PFSK-1 (cell line): ENCODE results near the gene CHST3.

Source experiments
- FOXP2 ChIP-seq: optimal IDR thresholded peaks from 2 replicates; pipeline ENCODE3; 2011; ENCODE audit warnings: borderline replicate concordance, control low read depth, inconsistent platforms; ENCODE audit not compliant: insufficient read depth; ENCODE audit errors: extremely low read length, extremely low read depth
- POLR2AphosphoS5 ChIP-seq: IDR thresholded peaks from 2 replicates; pipeline ENCODE4 v1.6.1; 2012; ENCODE audit warnings: low read depth, mild to moderate bottlenecking, control low read depth, low read length, moderate library complexity
- SIN3A ChIP-seq: IDR thresholded peaks from 2 replicates; pipeline ENCODE4 v1.6.1; 2012; ENCODE audit warnings: mild to moderate bottlenecking, low read length, moderate library complexity, borderline replicate concordance; ENCODE audit not compliant: insufficient read depth
- TAF1 ChIP-seq: IDR thresholded peaks from 2 replicates; pipeline ENCODE4 v1.6.1; 2012; ENCODE audit warnings: low read length, control low read depth, borderline replicate concordance; ENCODE audit not compliant: insufficient read depth
- TF ChIP-seq, protein P1 (sequence below), 2 experiments: IDR thresholded peaks; 2 replicates each; pipeline versions ENCODE4 v1.6.1 to v1.8.0; 2011 to 2012; ENCODE audit warnings: low read depth in 2 of 2, low read length in 2 of 2, control low read depth in 1 of 2, inconsistent platforms in 1 of 2, mild to moderate bottlenecking in 1 of 2, moderate library complexity in 1 of 2; ENCODE audit not compliant: insufficient read depth in 1 of 2

CHST3 gene

GRCh38 chr10:72061491-72061890, 97.3 kb downstream of the CHST3 start:
- TF ChIP-seq FOXP2 (no peak), POLR2AphosphoS5 (no peak), SIN3A (no peak), TAF1 (no peak)
- TF ChIP-seq, protein P1, sequence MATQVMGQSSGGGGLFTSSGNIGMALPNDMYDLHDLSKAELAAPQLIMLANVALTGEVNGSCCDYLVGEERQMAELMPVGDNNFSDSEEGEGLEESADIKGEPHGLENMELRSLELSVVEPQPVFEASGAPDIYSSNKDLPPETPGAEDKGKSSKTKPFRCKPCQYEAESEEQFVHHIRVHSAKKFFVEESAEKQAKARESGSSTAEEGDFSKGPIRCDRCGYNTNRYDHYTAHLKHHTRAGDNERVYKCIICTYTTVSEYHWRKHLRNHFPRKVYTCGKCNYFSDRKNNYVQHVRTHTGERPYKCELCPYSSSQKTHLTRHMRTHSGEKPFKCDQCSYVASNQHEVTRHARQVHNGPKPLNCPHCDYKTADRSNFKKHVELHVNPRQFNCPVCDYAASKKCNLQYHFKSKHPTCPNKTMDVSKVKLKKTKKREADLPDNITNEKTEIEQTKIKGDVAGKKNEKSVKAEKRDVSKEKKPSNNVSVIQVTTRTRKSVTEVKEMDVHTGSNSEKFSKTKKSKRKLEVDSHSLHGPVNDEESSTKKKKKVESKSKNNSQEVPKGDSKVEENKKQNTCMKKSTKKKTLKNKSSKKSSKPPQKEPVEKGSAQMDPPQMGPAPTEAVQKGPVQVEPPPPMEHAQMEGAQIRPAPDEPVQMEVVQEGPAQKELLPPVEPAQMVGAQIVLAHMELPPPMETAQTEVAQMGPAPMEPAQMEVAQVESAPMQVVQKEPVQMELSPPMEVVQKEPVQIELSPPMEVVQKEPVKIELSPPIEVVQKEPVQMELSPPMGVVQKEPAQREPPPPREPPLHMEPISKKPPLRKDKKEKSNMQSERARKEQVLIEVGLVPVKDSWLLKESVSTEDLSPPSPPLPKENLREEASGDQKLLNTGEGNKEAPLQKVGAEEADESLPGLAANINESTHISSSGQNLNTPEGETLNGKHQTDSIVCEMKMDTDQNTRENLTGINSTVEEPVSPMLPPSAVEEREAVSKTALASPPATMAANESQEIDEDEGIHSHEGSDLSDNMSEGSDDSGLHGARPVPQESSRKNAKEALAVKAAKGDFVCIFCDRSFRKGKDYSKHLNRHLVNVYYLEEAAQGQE (IDR thresholded peaks at IDR 0.05; ENCODE audit: insufficient read depth in 1 of 2, low read depth in 2 of 2, low read length in 2 of 2) = no peak

GRCh38 chr10:72061930-72062329, 97.7 kb downstream of the CHST3 start:
- TF ChIP-seq SIN3A = no peak
- no peak for TF ChIP-seq POLR2AphosphoS5
- TF ChIP-seq, protein P1 (IDR thresholded peaks at IDR 0.05; ENCODE audit: insufficient read depth in 1 of 2, low read depth in 2 of 2, low read length in 2 of 2) = no peak
- no peak for TF ChIP-seq TAF1
- TF ChIP-seq FOXP2 = no peak

DNA sequence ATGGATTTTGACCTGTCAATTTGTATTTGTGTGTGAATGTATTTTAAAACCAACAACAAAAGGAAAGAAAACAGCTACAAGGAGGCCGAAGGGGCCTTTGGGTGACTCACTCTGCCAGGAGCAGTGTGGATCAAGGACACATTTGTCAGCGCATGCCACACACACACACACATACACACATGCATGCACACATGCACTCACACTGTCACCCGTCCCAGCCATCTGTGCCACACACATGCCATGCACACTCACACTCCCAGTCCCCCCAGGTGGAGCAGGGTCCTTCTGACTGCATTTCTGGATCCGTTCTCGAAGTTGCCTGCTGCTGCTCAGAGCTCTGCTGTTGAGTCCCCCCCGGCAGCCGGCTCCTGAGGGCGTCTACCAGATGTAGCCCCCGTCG, 98.2 kb downstream of the CHST3 start:
- TF ChIP-seq TAF1 = no peak
- TF ChIP-seq, protein P1 (IDR thresholded peaks at IDR 0.05; ENCODE audit: insufficient read depth in 1 of 2, low read depth in 2 of 2, low read length in 2 of 2) = no peak
- no peak for TF ChIP-seq FOXP2
- TF ChIP-seq POLR2AphosphoS5 = no peak
- no peak for TF ChIP-seq SIN3A
